Neuronal stem cell (in vitro differentiated cells): Measurements from ENCODE around the gene ADAMTS13.
"Not testable (repeated sequence)": the region's sequence is repeated elsewhere in the genome, so short reads cannot be mapped to it uniquely, and the experiment has no call there.

Experiments used
- DNase-seq: peaks from one replicate; pipeline ENCODE4 v3.0.0-alpha.2; 2013; ENCODE audit warnings: low spot score
- H2AFZ ChIP-seq: one replicate; pipeline ENCODE4 v1.6.1; 2013; ENCODE audit warnings: mild to moderate bottlenecking, low read length, inconsistent platforms
- H2AK5ac ChIP-seq: 2 replicates; pipeline ENCODE4 v1.6.1; 2013; ENCODE audit warnings: low read depth, mild to moderate bottlenecking, inconsistent platforms, low read length, moderate library complexity, mixed read lengths
- H2BK120ac ChIP-seq: 2 replicates; pipeline ENCODE4 v1.6.1; 2013; ENCODE audit warnings: low read depth, mild to moderate bottlenecking, inconsistent platforms, low read length, moderate library complexity, mixed read lengths
- H2BK12ac ChIP-seq: one replicate; pipeline ENCODE4 v1.6.1; 2013; ENCODE audit warnings: low read length, inconsistent platforms
- H2BK15ac ChIP-seq: 2 replicates; pipeline ENCODE4 v1.6.1; 2013; ENCODE audit warnings: mild to moderate bottlenecking, low read length, inconsistent platforms, mixed read lengths
- H2BK5ac ChIP-seq: one replicate; pipeline ENCODE4 v1.6.1; 2013; ENCODE audit warnings: inconsistent platforms, mild to moderate bottlenecking, low read length, moderate library complexity
- H3K14ac ChIP-seq: one replicate; pipeline ENCODE4 v1.6.1; 2013; ENCODE audit warnings: low read length, inconsistent platforms
- H3K18ac ChIP-seq: 2 replicates; pipeline ENCODE4 v1.6.1; 2013; ENCODE audit warnings: low read length, inconsistent platforms
- H3K23ac ChIP-seq: 2 replicates; pipeline ENCODE4 v1.6.1; 2013; ENCODE audit warnings: low read depth, mild to moderate bottlenecking, mixed read lengths, low read length, inconsistent platforms; ENCODE audit not compliant: poor library complexity
- H3K27ac ChIP-seq: replicated peaks from 3 replicates; pipeline ENCODE4 v1.5.1; 2013; ENCODE audit warnings: low read length, inconsistent platforms
- H3K27me3 ChIP-seq, 3 experiments: 2 replicates each; pipeline ENCODE4 v1.6.1; 2013; ENCODE audit warnings: low read length in 3 of 3, mild to moderate bottlenecking in 2 of 3, inconsistent platforms in 1 of 3, low read depth in 1 of 3, mixed read lengths in 1 of 3, moderate library complexity in 1 of 3; ENCODE audit not compliant: control insufficient read depth in 3 of 3, insufficient read depth in 3 of 3
- H3K36me3 ChIP-seq, 2 donors: replicated peaks in 1 of 2; 2 replicates each; pipeline ENCODE4 v1.6.1; 2013; ENCODE audit warnings: low read length in 2 of 2; ENCODE audit not compliant: control insufficient read depth in 2 of 2, insufficient read depth in 2 of 2
- H3K4ac ChIP-seq: 2 replicates; pipeline ENCODE4 v1.6.1; 2013; ENCODE audit warnings: inconsistent platforms, mild to moderate bottlenecking, low read length, moderate library complexity
- H3K4me1 ChIP-seq, 2 donors: 1 replicate in 1 of 2; 2 replicates in 1 of 2; pipeline ENCODE4 v1.6.1; 2013; ENCODE audit warnings: low read length in 2 of 2, low read depth in 1 of 2; ENCODE audit not compliant: control insufficient read depth in 2 of 2, insufficient read depth in 1 of 2
- H3K4me2 ChIP-seq: one replicate; pipeline ENCODE4 v1.6.1; 2013; ENCODE audit warnings: mild to moderate bottlenecking, low read length, inconsistent platforms; ENCODE audit not compliant: insufficient read depth, poor library complexity, severe bottlenecking
- H3K4me3 ChIP-seq, 2 donors: 2 replicates each; pipeline ENCODE4 v1.5.1; 2013; ENCODE audit warnings: low read length in 2 of 2, mild to moderate bottlenecking in 2 of 2, inconsistent platforms in 1 of 2, moderate library complexity in 1 of 2
- H3K79me1 ChIP-seq: one replicate; pipeline ENCODE4 v1.6.1; 2013; ENCODE audit warnings: low read depth, mild to moderate bottlenecking, inconsistent platforms, low read length, moderate library complexity
- H3K9ac ChIP-seq: one replicate; pipeline ENCODE4 v1.6.1; 2013; ENCODE audit warnings: mild to moderate bottlenecking, low read depth, low read length, inconsistent platforms; ENCODE audit not compliant: poor library complexity
- H3K9me3 ChIP-seq, 2 donors: replicated peaks in 1 of 2; 2 replicates each; pipeline versions ENCODE3 to v1.6.1; 2013; ENCODE audit warnings: low read length in 2 of 2, mild to moderate bottlenecking in 2 of 2, inconsistent platforms in 1 of 2, low read depth in 1 of 2, mixed read lengths in 1 of 2, moderate library complexity in 1 of 2; ENCODE audit not compliant: control insufficient read depth in 2 of 2, insufficient read depth in 1 of 2
- H4K8ac ChIP-seq: one replicate; pipeline ENCODE4 v1.6.1; 2013; ENCODE audit warnings: low read depth, mild to moderate bottlenecking, inconsistent platforms, low read length, moderate library complexity
- H4K91ac ChIP-seq: one replicate; pipeline ENCODE4 v1.6.1; 2013; ENCODE audit warnings: low read length, low read depth, mild to moderate bottlenecking, inconsistent platforms; ENCODE audit not compliant: poor library complexity
- WGBS, 2 donors: extraction: QIAGEN DNeasy Blood & Tissue Kit; methylation state at CpG; one replicate each; pipeline ENCODE4 v1.1.7; 2013; ENCODE audit warnings: missing lambda C conversion rate in 2 of 2, mixed read lengths in 1 of 2; ENCODE audit not compliant: insufficient read length in 2 of 2, insufficient replicate concordance in 1 of 2; ENCODE audit errors: extremely low coverage in 2 of 2; 5-methylcytosine and 5-hydroxymethylcytosine counted together

Gene ADAMTS13

DNA sequence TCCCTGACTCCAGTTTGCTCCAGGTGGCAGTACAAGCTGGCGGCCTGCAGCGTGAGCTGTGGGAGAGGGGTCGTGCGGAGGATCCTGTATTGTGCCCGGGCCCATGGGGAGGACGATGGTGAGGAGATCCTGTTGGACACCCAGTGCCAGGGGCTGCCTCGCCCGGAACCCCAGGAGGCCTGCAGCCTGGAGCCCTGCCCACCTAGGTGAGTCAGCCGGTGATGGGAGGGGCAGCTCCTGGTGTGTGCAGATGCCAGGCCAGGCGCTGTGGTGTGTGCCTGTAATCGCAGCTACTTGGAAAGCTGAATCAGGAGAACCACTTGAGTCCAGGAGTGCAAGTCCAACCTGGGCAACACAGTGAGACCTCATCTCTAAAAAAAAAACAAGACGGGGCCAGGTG, 27.6 kb downstream of the ADAMTS13 start:
- H3K4me1 ChIP-seq = no peaks in the 10 kb centered on the region
- H3K79me1 ChIP-seq = no peaks in the 10 kb centered on the region
- H3K9me3 ChIP-seq = no peaks in the 10 kb centered on the region
- H2BK5ac ChIP-seq = peak overlapping the region; percentile 13
- H3K4me3 ChIP-seq = no peak overlapping the region
- H3K27ac ChIP-seq = no peak overlapping the region
- H4K8ac ChIP-seq = no peak overlapping the region
- no peak overlapping the region for H3K4me2 ChIP-seq
- H3K27me3 ChIP-seq = no peaks in the 10 kb centered on the region
- H2BK12ac ChIP-seq = no peak overlapping the region
- H2AK5ac ChIP-seq = no peak overlapping the region
- no peaks in the 10 kb centered on the region for H3K36me3 ChIP-seq
- no peak overlapping the region for H3K18ac ChIP-seq
- H2BK15ac ChIP-seq = no peak overlapping the region
- no peak overlapping the region for H3K9ac ChIP-seq
- no peak overlapping the region for H3K4ac ChIP-seq
- DNase-seq = no peak
- H2AFZ ChIP-seq = no peak overlapping the region
- H2BK120ac ChIP-seq = no peak overlapping the region
- WGBS, 2 donors = no CpG with 5 or more reads among the region's 12 CpGs
- H3K23ac ChIP-seq = peak overlapping the region; percentile 73
- peak overlapping the region; percentile 38 for H3K14ac ChIP-seq
- no peak overlapping the region for H4K91ac ChIP-seq

DNA sequence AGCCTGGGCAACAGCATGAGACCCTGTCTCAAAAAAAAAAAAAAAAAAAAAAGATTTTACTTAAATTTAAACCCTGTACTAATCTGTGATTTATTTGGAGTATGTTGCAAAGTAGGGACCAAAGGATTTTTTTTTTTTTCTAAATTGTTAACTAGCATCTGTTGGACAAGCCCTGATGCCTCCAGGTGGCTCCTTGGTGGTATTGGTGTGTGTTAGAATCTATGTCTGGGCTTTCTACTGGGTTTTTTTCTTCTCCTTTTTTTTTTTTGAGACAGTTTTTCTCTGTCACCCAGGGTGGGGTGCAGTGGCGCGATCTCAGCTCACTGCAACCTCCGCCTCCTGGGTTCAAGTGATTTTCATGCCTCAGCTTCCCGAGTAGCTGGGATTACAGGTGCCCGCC, 29.7 kb downstream of the ADAMTS13 start:
- H3K4me1 ChIP-seq, H3K27ac ChIP-seq, H3K27me3 ChIP-seq, H3K4ac ChIP-seq, H2AFZ ChIP-seq, H3K79me1 ChIP-seq, H3K14ac ChIP-seq, H3K9me3 ChIP-seq, H2BK15ac ChIP-seq, H3K4me3 ChIP-seq, H3K4me2 ChIP-seq, H4K91ac ChIP-seq, DNase-seq, H3K36me3 ChIP-seq, H2BK12ac ChIP-seq, H2BK120ac ChIP-seq, H3K23ac ChIP-seq, H3K18ac ChIP-seq, H2BK5ac ChIP-seq, H2AK5ac ChIP-seq, H4K8ac ChIP-seq, H3K9ac ChIP-seq: not testable (repeated sequence)
- no CpG with 5 or more reads among the region's 5 CpGs for WGBS, 2 donors

DNA sequence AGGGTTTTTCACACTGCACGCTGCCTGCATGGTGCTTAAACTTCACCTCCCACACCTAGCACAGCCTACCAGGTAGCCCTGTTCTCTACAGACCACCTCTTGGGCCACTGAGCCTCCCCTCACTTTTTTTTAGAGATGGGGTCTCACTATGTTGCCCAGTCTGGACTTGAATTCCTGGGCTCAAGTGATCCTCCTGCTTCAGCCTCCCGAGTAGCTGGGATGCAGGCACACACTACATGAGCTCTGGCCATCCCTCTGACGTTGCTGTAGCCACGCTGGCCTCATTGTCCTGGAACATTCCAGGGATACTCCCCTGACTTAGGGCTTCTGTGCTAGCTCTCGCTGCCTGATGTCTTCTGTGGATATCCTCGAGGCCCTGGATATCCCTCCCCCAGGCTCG, 30.4 kb downstream of the ADAMTS13 start:
- H3K18ac ChIP-seq = no peak overlapping the region
- no CpG with 5 or more reads among the region's 7 CpGs for WGBS, 2 donors
- no peak overlapping the region for H3K4me3 ChIP-seq
- no peak overlapping the region for H2BK15ac ChIP-seq
- no peaks in the 10 kb centered on the region for H3K36me3 ChIP-seq
- no peak overlapping the region for H2AFZ ChIP-seq
- H3K4ac ChIP-seq = no peak overlapping the region
- no peaks in the 10 kb centered on the region for H3K79me1 ChIP-seq
- H3K27me3 ChIP-seq = no peaks in the 10 kb centered on the region
- DNase-seq = no peak
- H3K9ac ChIP-seq = no peak overlapping the region
- H3K4me1 ChIP-seq = no peaks in the 10 kb centered on the region
- H2BK5ac ChIP-seq = no peak overlapping the region
- H3K27ac ChIP-seq = no peak overlapping the region
- no peak overlapping the region for H2BK12ac ChIP-seq
- no peak overlapping the region for H4K91ac ChIP-seq
- H3K23ac ChIP-seq = no peak overlapping the region
- no peak overlapping the region for H3K4me2 ChIP-seq
- H3K9me3 ChIP-seq = no peaks in the 10 kb centered on the region
- H2AK5ac ChIP-seq = no peak overlapping the region
- H3K14ac ChIP-seq = no peak overlapping the region
- H2BK120ac ChIP-seq = no peak overlapping the region
- no peak overlapping the region for H4K8ac ChIP-seq

DNA sequence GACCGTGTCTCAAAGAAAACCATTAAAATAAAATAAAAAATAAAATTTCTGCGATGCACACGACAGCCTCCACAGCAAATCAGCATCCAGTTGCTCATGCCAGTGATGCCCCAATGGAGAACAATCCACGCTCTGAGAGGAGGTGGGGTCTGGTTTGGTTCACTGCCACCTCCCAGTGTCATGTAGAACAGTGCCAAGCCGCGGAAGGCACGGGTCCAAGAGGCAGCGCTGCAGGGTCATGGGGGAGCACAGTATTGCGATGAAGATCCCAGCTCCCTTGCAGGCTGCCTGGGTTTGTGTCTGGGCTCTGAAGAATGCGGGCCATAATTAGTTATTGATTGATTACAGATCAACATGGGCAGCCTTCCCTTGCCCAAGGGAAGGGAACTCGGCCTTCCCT, 31.5 kb downstream of the ADAMTS13 start:
- DNase-seq = no peak
- Histone ChIP-seq H3K14ac (no peak overlapping the region), H2BK15ac (no peak overlapping the region), H3K4me2 (no peak overlapping the region), H2BK120ac (no peak overlapping the region), H3K23ac (no peak overlapping the region), H3K4ac (no peak overlapping the region), H3K4me3 (no peak overlapping the region), H4K91ac (no peak overlapping the region), H3K79me1 (no peaks in the 10 kb centered on the region), H3K36me3 (no peaks in the 10 kb centered on the region), H2BK12ac (no peak overlapping the region), H3K4me1 (peaks cover 0 to 2% of the 10 kb centered on the region in 2 donors), H3K27me3 (peaks cover 0 to 2% (median 0%) of the 10 kb centered on the region in 3 experiments), H3K27ac (no peak overlapping the region), H3K9ac (no peak overlapping the region), H2AK5ac (no peak overlapping the region), H2BK5ac (no peak overlapping the region), H3K9me3 (no peaks in the 10 kb centered on the region), H4K8ac (no peak overlapping the region), H3K18ac (no peak overlapping the region), H2AFZ (no peak overlapping the region)
- no CpG with 5 or more reads among the region's 11 CpGs for WGBS, 2 donors
